ENCODE measurements around the gene COL18A1. TPM values are rescaled to one million over a fixed set of nuclear protein-coding genes. Genes with fewer than 3 reads are reported as not detected.

The COL18A1 gene
- total and polyA plus RNA-seq, 8 donors, result 38.7 to 301 (median 77.8) TPM

- intact Hi-C loops (cut with DNase I), result no loop called here
- FAIRE-seq (no peak), DNase-seq (peak in 2 of 6 donors; percentile 12 to 52), ATAC-seq (no peak)
- H3K9me3 ChIP-seq, result no peaks in the 10 kb centered on the region
- no peaks in the 10 kb centered on the region for H3K27me3 ChIP-seq
- no peaks in the 10 kb centered on the region for H3K4me1 ChIP-seq
- H3K36me3 ChIP-seq, result no peaks in the 10 kb centered on the region
- 56 to 69% methylated on average over 24 of the region's 24 CpGs for WGBS, 2 donors
- H3K4me3 ChIP-seq, result no peak overlapping the region
- no peak overlapping the region for H3K27ac ChIP-seq
- no peak for TF ChIP-seq CTCF (IDR thresholded peaks at IDR 0.05)
Observed at GRCh38 chr21:45450423-45451090, 45.6 kb downstream of the COL18A1 start.

- no peak overlapping the region for H3K4me3 ChIP-seq
- intact Hi-C loops (cut with DNase I), result no loop called here
- FAIRE-seq (no peak), ATAC-seq (no peak), DNase-seq (peak in 2 of 6 donors; percentile 9 to 31)
- no peaks in the 10 kb centered on the region for H3K36me3 ChIP-seq
- no peaks in the 10 kb centered on the region for H3K9me3 ChIP-seq
- no peak for TF ChIP-seq CTCF (IDR thresholded peaks at IDR 0.05)
- H3K27me3 ChIP-seq, result no peaks in the 10 kb centered on the region
- WGBS, 2 donors, result 65 to 76% methylated on average over 20 of the region's 20 CpGs
- H3K4me1 ChIP-seq, result no peaks in the 10 kb centered on the region
- H3K27ac ChIP-seq, result no peak overlapping the region
Observed at GRCh38 chr21:45451091-45451740, 46.3 kb downstream of the COL18A1 start.

GRCh38 chr21:45451771-45452182, 46.8 kb downstream of the COL18A1 start:
- no peak for FAIRE-seq
- peak in 2 of 6 donors; percentile 17 to 39 for DNase-seq

GRCh38 chr21:45452696-45453307, 47.8 kb downstream of the COL18A1 start:
- no peak for DNase-seq
- Histone ChIP-seq H3K4me1 (no peaks in the 10 kb centered on the region), H3K9me3 (no peaks in the 10 kb centered on the region), H3K36me3 (no peaks in the 10 kb centered on the region), H3K27me3 (no peaks in the 10 kb centered on the region), H3K4me3 (no peak overlapping the region), H3K27ac (no peak overlapping the region)
- TF ChIP-seq CTCF (IDR thresholded peaks at IDR 0.05), result no peak
- FAIRE-seq, result no peak
- 70 to 88% methylated on average over 7 of the region's 7 CpGs for WGBS, 2 donors
- no peak for ATAC-seq
- intact Hi-C loops (cut with DNase I), result no loop called here

More at GRCh38 chr21:45451771-45452182, 46.8 kb downstream of the COL18A1 start:
- no peaks in the 10 kb centered on the region for H3K27me3 ChIP-seq
- H3K4me1 ChIP-seq, result no peaks in the 10 kb centered on the region
- intact Hi-C loops (cut with DNase I), result no loop called here
- no peaks in the 10 kb centered on the region for H3K9me3 ChIP-seq
- no peak overlapping the region for H3K4me3 ChIP-seq
- H3K36me3 ChIP-seq, result no peaks in the 10 kb centered on the region
- 73 to 90% methylated on average over 12 of the region's 12 CpGs for WGBS, 2 donors
- no peak for TF ChIP-seq CTCF (IDR thresholded peaks at IDR 0.05)
- no peak overlapping the region for H3K27ac ChIP-seq
- no peak for ATAC-seq
